ENCODE measurements around the gene FKBP1B.
A peak's percentile ranks its signal among the peaks of the same experiment; 100 is the strongest.

The FKBP1B gene

GRCh38 chr2:24046599-24046929 lies 3.0 kb upstream of the FKBP1B start:
- Histone ChIP-seq H3K4me1 (ENCODE audit: control insufficient read depth, low read depth, low read length) (no peaks in the 10 kb centered on the region), H3K18ac (ENCODE audit: low read length) (no peak overlapping the region), H3K9ac (ENCODE audit: low read length) (peak overlapping the region; percentile 89), H4K5ac (ENCODE audit: low read length) (no peak overlapping the region), H2BK15ac (replicated peaks; ENCODE audit: low read depth) (no peak overlapping the region), H3K79me1 (ENCODE audit: low read length) (peaks cover 2% of the 10 kb centered on the region), H3K79me2 (ENCODE audit: control insufficient read depth, insufficient read depth, low read length) (peaks cover 2% of the 10 kb centered on the region), H3K4me2 (ENCODE audit: low read length) (peak overlapping the region; percentile 83), H4K8ac (ENCODE audit: low read depth, low read length) (no peak overlapping the region), H3K4ac (ENCODE audit: low read depth, low read length) (no peak overlapping the region), H3K23ac (ENCODE audit: low read length) (no peak overlapping the region), H3K4me3 (ENCODE audit: low read length) (peak overlapping the region; percentile 86), H3K27ac (ENCODE audit: low read depth, low read length) (no peak overlapping the region), H2AK5ac (ENCODE audit: low read length) (no peak overlapping the region), H2BK120ac (ENCODE audit: low read depth, low read length) (no peak overlapping the region), H3K56ac (ENCODE audit: low read length) (no peak overlapping the region), H3K36me3 (ENCODE audit: control insufficient read depth, insufficient read depth, low read length) (no peaks in the 10 kb centered on the region), H3K27me3 (ENCODE audit: insufficient read depth, low read length, poor library complexity) (no peaks in the 10 kb centered on the region), H2BK5ac (ENCODE audit: low read length) (no peak overlapping the region)
- WGBS (ENCODE audit: extremely low coverage, insufficient coverage, low lambda C conversion rate) = no CpG with 5 or more reads among the region's 2 CpGs
- DNase-seq = no peak

GRCh38 chr2:24046930-24047702 lies 2.4 kb upstream of the FKBP1B start, which contains the start of gene WDCP:
WDCP (minus strand) TSS chr2:24047391; CDS start chr2:24039494, 7,897 bp downstream.
- peak within 1 kb of the TSS; percentile 64 for H3K18ac ChIP-seq (ENCODE audit: low read length)
- peak within 1 kb of the TSS; percentile 97 for H3K56ac ChIP-seq (ENCODE audit: low read length)
- no peak within 1 kb of the TSS for H3K4ac ChIP-seq (ENCODE audit: low read depth, low read length)
- H2AK5ac ChIP-seq (ENCODE audit: low read length) = no peak within 1 kb of the TSS
- H3K36me3 ChIP-seq (ENCODE audit: control insufficient read depth, insufficient read depth, low read length) = no peaks in the 10 kb centered on the region
- peaks cover 2% of the 10 kb centered on the region for H3K79me1 ChIP-seq (ENCODE audit: low read length)
- H3K79me2 ChIP-seq (ENCODE audit: control insufficient read depth, insufficient read depth, low read length) = peaks cover 2% of the 10 kb centered on the region
- H2BK15ac ChIP-seq (replicated peaks; ENCODE audit: low read depth) = no peak within 1 kb of the TSS
- peak within 1 kb of the TSS; percentile 86 for H3K4me3 ChIP-seq (ENCODE audit: low read length)
- H4K5ac ChIP-seq (ENCODE audit: low read length) = no peak within 1 kb of the TSS
- H3K4me2 ChIP-seq (ENCODE audit: low read length) = peak within 1 kb of the TSS; percentile 83
- peak within 1 kb of the TSS; percentile 89 for H3K9ac ChIP-seq (ENCODE audit: low read length)
- H2BK120ac ChIP-seq (ENCODE audit: low read depth, low read length) = no peak within 1 kb of the TSS
- H3K27me3 ChIP-seq (ENCODE audit: insufficient read depth, low read length, poor library complexity) = no peaks in the 10 kb centered on the region
- H2BK5ac ChIP-seq (ENCODE audit: low read length) = no peak within 1 kb of the TSS
- no peaks in the 10 kb centered on the region for H3K4me1 ChIP-seq (ENCODE audit: control insufficient read depth, low read depth, low read length)
- peak within 1 kb of the TSS; percentile 34 for H3K27ac ChIP-seq (ENCODE audit: low read depth, low read length)
- no peak within 1 kb of the TSS for H4K8ac ChIP-seq (ENCODE audit: low read depth, low read length)
- DNase-seq = peak; percentile 100
- H3K23ac ChIP-seq (ENCODE audit: low read length) = no peak within 1 kb of the TSS
- no CpG with 5 or more reads among the region's 38 CpGs for WGBS (ENCODE audit: extremely low coverage, insufficient coverage, low lambda C conversion rate)

GRCh38 chr2:24047703-24048033 lies 1.9 kb upstream of the FKBP1B start:
- Histone ChIP-seq H3K4me1 (ENCODE audit: control insufficient read depth, low read depth, low read length) (no peaks in the 10 kb centered on the region), H3K27ac (ENCODE audit: low read depth, low read length) (no peak overlapping the region), H3K27me3 (ENCODE audit: insufficient read depth, low read length, poor library complexity) (no peaks in the 10 kb centered on the region), H3K79me1 (ENCODE audit: low read length) (peaks cover 2% of the 10 kb centered on the region), H2BK5ac (ENCODE audit: low read length) (no peak overlapping the region), H4K5ac (ENCODE audit: low read length) (no peak overlapping the region), H2BK15ac (replicated peaks; ENCODE audit: low read depth) (no peak overlapping the region), H3K23ac (ENCODE audit: low read length) (no peak overlapping the region), H3K56ac (ENCODE audit: low read length) (no peak overlapping the region), H3K4me2 (ENCODE audit: low read length) (no peak overlapping the region), H3K9ac (ENCODE audit: low read length) (peak overlapping the region; percentile 1), H3K4me3 (ENCODE audit: low read length) (no peak overlapping the region), H2BK120ac (ENCODE audit: low read depth, low read length) (no peak overlapping the region), H2AK5ac (ENCODE audit: low read length) (no peak overlapping the region), H3K4ac (ENCODE audit: low read depth, low read length) (no peak overlapping the region), H3K79me2 (ENCODE audit: control insufficient read depth, insufficient read depth, low read length) (peaks cover 2% of the 10 kb centered on the region), H3K36me3 (ENCODE audit: control insufficient read depth, insufficient read depth, low read length) (no peaks in the 10 kb centered on the region), H4K8ac (ENCODE audit: low read depth, low read length) (no peak overlapping the region), H3K18ac (ENCODE audit: low read length) (no peak overlapping the region)
- WGBS (ENCODE audit: extremely low coverage, insufficient coverage, low lambda C conversion rate) = no CpG with 5 or more reads among the region's 8 CpGs
- no peak for DNase-seq

- H3K4ac ChIP-seq (ENCODE audit: low read depth, low read length) = no peak overlapping the region
- H3K56ac ChIP-seq (ENCODE audit: low read length) = peak overlapping the region; percentile 59
- H3K18ac ChIP-seq (ENCODE audit: low read length) = peak overlapping the region; percentile 61
- no peak for DNase-seq
- H4K8ac ChIP-seq (ENCODE audit: low read depth, low read length) = no peak overlapping the region
- no peak overlapping the region for H3K23ac ChIP-seq (ENCODE audit: low read length)
- H3K9ac ChIP-seq (ENCODE audit: low read length) = peak overlapping the region; percentile 31
- H4K5ac ChIP-seq (ENCODE audit: low read length) = no peak overlapping the region
- no peaks in the 10 kb centered on the region for H3K4me1 ChIP-seq (ENCODE audit: control insufficient read depth, low read depth, low read length)
- H3K27me3 ChIP-seq (ENCODE audit: insufficient read depth, low read length, poor library complexity) = no peaks in the 10 kb centered on the region
- no peaks in the 10 kb centered on the region for H3K36me3 ChIP-seq (ENCODE audit: control insufficient read depth, insufficient read depth, low read length)
- H3K4me3 ChIP-seq (ENCODE audit: low read length) = peak overlapping the region; percentile 27
- H2BK15ac ChIP-seq (replicated peaks; ENCODE audit: low read depth) = no peak overlapping the region
- H2BK120ac ChIP-seq (ENCODE audit: low read depth, low read length) = no peak overlapping the region
- WGBS (ENCODE audit: extremely low coverage, insufficient coverage, low lambda C conversion rate) = no CpG with 5 or more reads among the region's 23 CpGs
- peak overlapping the region; percentile 41 for H3K4me2 ChIP-seq (ENCODE audit: low read length)
- H2AK5ac ChIP-seq (ENCODE audit: low read length) = no peak overlapping the region
- H2BK5ac ChIP-seq (ENCODE audit: low read length) = no peak overlapping the region
- peaks cover 2% of the 10 kb centered on the region for H3K79me2 ChIP-seq (ENCODE audit: control insufficient read depth, insufficient read depth, low read length)
- no peaks in the 10 kb centered on the region for H3K79me1 ChIP-seq (ENCODE audit: low read length)
- H3K27ac ChIP-seq (ENCODE audit: low read depth, low read length) = no peak overlapping the region
Measured at GRCh38 chr2:24048769-24049484, 614 bp upstream of the FKBP1B start.

GRCh38 chr2:24050041-24050979 lies 769 bp downstream of the FKBP1B start:
- H3K23ac ChIP-seq (ENCODE audit: low read length) = peak overlapping the region; percentile 0
- no CpG with 5 or more reads among the region's 47 CpGs for WGBS (ENCODE audit: extremely low coverage, insufficient coverage, low lambda C conversion rate)
- H4K5ac ChIP-seq (ENCODE audit: low read length) = no peak overlapping the region

More at GRCh38 chr2:24050041-24050979, 769 bp downstream of the FKBP1B start:
- H3K27ac ChIP-seq (ENCODE audit: low read depth, low read length) = no peak overlapping the region
- H3K79me1 ChIP-seq (ENCODE audit: low read length) = no peaks in the 10 kb centered on the region
- H3K4me1 ChIP-seq (ENCODE audit: control insufficient read depth, low read depth, low read length) = no peaks in the 10 kb centered on the region
- H3K56ac ChIP-seq (ENCODE audit: low read length) = peak overlapping the region; percentile 89
- no peak overlapping the region for H2AK5ac ChIP-seq (ENCODE audit: low read length)
- H4K8ac ChIP-seq (ENCODE audit: low read depth, low read length) = peak overlapping the region; percentile 1
- H3K9ac ChIP-seq (ENCODE audit: low read length) = peak overlapping the region; percentile 77
- no peak overlapping the region for H3K4ac ChIP-seq (ENCODE audit: low read depth, low read length)
- H3K79me2 ChIP-seq (ENCODE audit: control insufficient read depth, insufficient read depth, low read length) = peaks cover 2% of the 10 kb centered on the region
- H3K27me3 ChIP-seq (ENCODE audit: insufficient read depth, low read length, poor library complexity) = no peaks in the 10 kb centered on the region
- no peak overlapping the region for H2BK15ac ChIP-seq (replicated peaks; ENCODE audit: low read depth)
- H3K4me2 ChIP-seq (ENCODE audit: low read length) = peak overlapping the region; percentile 53
- no peak overlapping the region for H2BK120ac ChIP-seq (ENCODE audit: low read depth, low read length)
- H3K4me3 ChIP-seq (ENCODE audit: low read length) = peak overlapping the region; percentile 73
- peak overlapping the region; percentile 22 for H3K18ac ChIP-seq (ENCODE audit: low read length)
- H2BK5ac ChIP-seq (ENCODE audit: low read length) = no peak overlapping the region
- no peaks in the 10 kb centered on the region for H3K36me3 ChIP-seq (ENCODE audit: control insufficient read depth, insufficient read depth, low read length)
- DNase-seq = peak; percentile 47
